GM18951 (cell line): Measurements from ENCODE around the gene HPSE2.
"Not testable (repeated sequence)": the region's sequence is repeated elsewhere in the genome, so short reads cannot be mapped to it uniquely, and the experiment has no call there.

Source experiments
- POLR2A ChIP-seq: IDR thresholded peaks from 4 replicates; pipeline ENCODE4 v1.6.1; 2011; ENCODE audit warnings: mild to moderate bottlenecking; ENCODE audit not compliant: insufficient read length, insufficient read depth; ENCODE audit errors: extremely low read depth
- in situ Hi-C: fragments of 300-500 bp; cut with MboI; formaldehyde crosslinking; loops from one replicate; pipeline ENCODE4 v1.12.0; 2022; ENCODE audit warnings: low sequenced_read_pairs, mixed read lengths, inconsistent platforms; ENCODE audit not compliant: unreplicated experiment

HPSE2 gene

GRCh38 chr10:99232360-99232999, 3.2 kb downstream of the HPSE2 start:
- in situ Hi-C loops, result loop anchor here (25.0 kb wide), 1 partner anchor 770 kb away; no protein-coding TSS in a partner anchor
- no peak for TF ChIP-seq POLR2A

- in situ Hi-C loops, result loop anchor here (25.0 kb wide), 1 partner anchor 762 kb away; no protein-coding TSS in a partner anchor
- TF ChIP-seq POLR2A, result no peak
These were observed 10.9 kb downstream of the HPSE2 start for GRCh38 chr10:99224766-99225165.

- in situ Hi-C loops, result no loop called here
These were observed 28.3 kb downstream of the HPSE2 start for GRCh38 chr10:99207340-99207739.

GRCh38 chr10:99203310-99203709, 32.3 kb downstream of the HPSE2 start:
- TF ChIP-seq POLR2A, result no peak
- in situ Hi-C loops, result no loop called here

More at GRCh38 chr10:99207340-99207739, 28.3 kb downstream of the HPSE2 start:
- no peak for TF ChIP-seq POLR2A

- in situ Hi-C loops, result no loop called here
- TF ChIP-seq POLR2A, result no peak
These were observed 62.7 kb downstream of the HPSE2 start for GRCh38 chr10:99172950-99173349.

- in situ Hi-C loops, result no loop called here
- TF ChIP-seq POLR2A, result no peak
These were observed 63.4 kb downstream of the HPSE2 start for GRCh38 chr10:99172128-99172738.

GRCh38 chr10:99170116-99170675, 65.5 kb downstream of the HPSE2 start:
- in situ Hi-C loops, result no loop called here
- TF ChIP-seq POLR2A, result no peak

- no peak for TF ChIP-seq POLR2A
These were observed 74.5 kb downstream of the HPSE2 start for GRCh38 chr10:99161165-99161564.

GRCh38 chr10:99143651-99144050, 92.0 kb downstream of the HPSE2 start:
- TF ChIP-seq POLR2A, result no peak
- in situ Hi-C loops, result no loop called here

More at GRCh38 chr10:99161165-99161564, 74.5 kb downstream of the HPSE2 start:
- in situ Hi-C loops, result no loop called here

- in situ Hi-C loops, result no loop called here
- no peak for TF ChIP-seq POLR2A
These were observed 92.6 kb downstream of the HPSE2 start for GRCh38 chr10:99143011-99143410.

GRCh38 chr10:99132897-99133296, 102.8 kb downstream of the HPSE2 start:
- in situ Hi-C loops, result not testable (repeated sequence)

GRCh38 chr10:99125879-99126278, 109.8 kb downstream of the HPSE2 start:
- TF ChIP-seq POLR2A, result no peak
- in situ Hi-C loops, result no loop called here

GRCh38 chr10:99124376-99124775, 111.3 kb downstream of the HPSE2 start:
- TF ChIP-seq POLR2A, result no peak

GRCh38 chr10:99123851-99124250, 111.8 kb downstream of the HPSE2 start:
- TF ChIP-seq POLR2A, result no peak
- in situ Hi-C loops, result no loop called here

More at GRCh38 chr10:99124376-99124775, 111.3 kb downstream of the HPSE2 start:
- in situ Hi-C loops, result no loop called here
